Common myeloid progenitor, CD34-positive (primary cell): ENCODE measurements around the gene TTLL5.
"Not testable (repeated sequence)": the region's sequence is repeated elsewhere in the genome, so short reads cannot be mapped to it uniquely, and the experiment has no call there.

Experiments used
- CTCF ChIA-PET: fragments of 350-600 bp; sonication (Branson Sonifier 250); formaldehyde crosslinking; loops from one replicate; lab custom pipeline; 2021; ENCODE audit warnings: antibody characterized with exemption; lab: Charles Lee
- POLR2A ChIA-PET: fragments of 350-600 bp; sonication (Branson Sonifier 250); formaldehyde crosslinking; loops from one replicate; lab custom pipeline; 2021; ENCODE audit warnings: antibody characterized with exemption; lab: Charles Lee
- DNase-seq, 3 donors: peaks; one replicate each; pipeline versions ENCODE4 v3.0.0 to v3.0.0-alpha.2; 2013
- H3K27ac ChIP-seq, 2 experiments: 1 replicate in 1 of 2; 2 replicates in 1 of 2; pipeline ENCODE4 v1.7.0; 2013; ENCODE audit warnings: inconsistent platforms in 2 of 2, low read length in 2 of 2, mild to moderate bottlenecking in 2 of 2, low read depth in 1 of 2, moderate library complexity in 1 of 2; ENCODE audit not compliant: severe bottlenecking in 2 of 2, insufficient read depth in 1 of 2, poor library complexity in 1 of 2
- H3K27me3 ChIP-seq, 5 experiments: replicated peaks in 2 of 5; 1 replicate in 3 of 5; 2 replicates in 2 of 5; pipeline versions ENCODE4 v1.6.1 to v1.7.0; 2013; ENCODE audit warnings: low read length in 4 of 5, mild to moderate bottlenecking in 2 of 5, moderate library complexity in 2 of 5, inconsistent platforms in 1 of 5; ENCODE audit not compliant: insufficient read depth in 5 of 5, control insufficient read depth in 4 of 5
- H3K36me3 ChIP-seq, 4 experiments: 1 replicate in 2 of 4; 2 replicates in 2 of 4; pipeline versions ENCODE4 v1.6.1 to v1.7.0; 2013; ENCODE audit warnings: low read length in 3 of 4, control low read depth in 1 of 4, mild to moderate bottlenecking in 1 of 4; ENCODE audit not compliant: control insufficient read depth in 4 of 4, insufficient read depth in 4 of 4
- H3K4me1 ChIP-seq, 4 experiments: 1 replicate in 3 of 4; 2 replicates in 1 of 4; pipeline versions ENCODE4 v1.6.1 to v1.7.1; 2013; ENCODE audit warnings: low read length in 3 of 4, mild to moderate bottlenecking in 3 of 4, control low read depth in 1 of 4, inconsistent platforms in 1 of 4, moderate library complexity in 1 of 4; ENCODE audit not compliant: control insufficient read depth in 4 of 4, insufficient read depth in 4 of 4; ENCODE audit errors: control extremely low read depth in 1 of 4
- H3K4me3 ChIP-seq, 7 experiments: 1 replicate in 4 of 7; 2 replicates in 3 of 7; pipeline versions ENCODE4 v1.5.1 to v1.7.0; 2013; ENCODE audit warnings: mild to moderate bottlenecking in 7 of 7, low read length in 6 of 7, moderate library complexity in 6 of 7, inconsistent platforms in 2 of 7, low read depth in 2 of 7, control low read depth in 1 of 7; ENCODE audit not compliant: insufficient read depth in 4 of 7, control insufficient read depth in 1 of 7; ENCODE audit errors: extremely low read depth in 1 of 7
- H3K9me3 ChIP-seq, 5 experiments: 1 replicate in 4 of 5; 2 replicates in 1 of 5; pipeline versions ENCODE4 v1.6.1 to v1.7.1; 2013; ENCODE audit warnings: low read length in 4 of 5, mild to moderate bottlenecking in 2 of 5, inconsistent platforms in 1 of 5, low read depth in 1 of 5, moderate library complexity in 1 of 5; ENCODE audit not compliant: control insufficient read depth in 4 of 5, insufficient read depth in 2 of 5; ENCODE audit errors: control extremely low read depth in 1 of 5
- WGBS: methylation state at CpG from one replicate; pipeline ENCODE4 v1.1.5; 2013; ENCODE audit not compliant: insufficient coverage; 5-methylcytosine and 5-hydroxymethylcytosine counted together

The TTLL5 gene

DNA sequence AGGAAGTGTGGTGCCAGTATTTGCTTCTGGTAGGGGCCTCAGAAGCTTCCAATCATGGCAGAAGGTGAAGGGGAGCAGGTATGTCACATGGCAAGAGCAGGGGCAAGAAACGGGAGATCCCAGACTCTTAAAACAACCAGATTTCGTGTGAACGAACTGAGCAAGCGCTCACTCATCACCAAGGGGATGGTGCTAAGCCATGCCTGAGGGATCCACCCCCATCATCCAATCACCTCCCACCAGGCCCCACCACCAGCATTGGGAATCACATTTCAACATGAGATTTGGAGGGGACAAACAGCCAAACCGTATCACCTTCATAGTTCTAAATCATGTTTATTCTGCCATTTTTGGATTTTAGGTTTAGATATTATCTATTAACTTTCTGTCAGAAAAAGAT is 179.9 kb downstream of the TTLL5 start:
- ChIA-PET CTCF (no interaction called here), POLR2A (no interaction called here)
- 100% methylated on average over 4 of the region's 5 CpGs for WGBS
- Histone ChIP-seq H3K36me3 (peaks cover 6 to 18% (median 9%) of the 10 kb centered on the region in 4 experiments), H3K27me3 (no peaks in the 10 kb centered on the region), H3K4me1 (no peaks in the 10 kb centered on the region), H3K27ac (no peak overlapping the region), H3K9me3 (peaks cover 0 to 6% (median 0%) of the 10 kb centered on the region in 5 experiments), H3K4me3 (no peak overlapping the region)
- DNase-seq = no peak

GRCh38 chr14:75842551-75842950 is 181.5 kb downstream of the TTLL5 start:
- POLR2A ChIA-PET = no interaction called here
- H3K27me3 ChIP-seq = no peaks in the 10 kb centered on the region
- no peak overlapping the region for H3K4me3 ChIP-seq
- no peak overlapping the region for H3K27ac ChIP-seq
- peaks cover 6 to 15% (median 7%) of the 10 kb centered on the region in 4 experiments for H3K36me3 ChIP-seq
- WGBS = 10% methylated on average over 3 of the region's 3 CpGs
- no peak for DNase-seq
- no peaks in the 10 kb centered on the region for H3K4me1 ChIP-seq
- CTCF ChIA-PET = no interaction called here
- H3K9me3 ChIP-seq = peaks cover 0 to 6% (median 0%) of the 10 kb centered on the region in 5 experiments

DNA sequence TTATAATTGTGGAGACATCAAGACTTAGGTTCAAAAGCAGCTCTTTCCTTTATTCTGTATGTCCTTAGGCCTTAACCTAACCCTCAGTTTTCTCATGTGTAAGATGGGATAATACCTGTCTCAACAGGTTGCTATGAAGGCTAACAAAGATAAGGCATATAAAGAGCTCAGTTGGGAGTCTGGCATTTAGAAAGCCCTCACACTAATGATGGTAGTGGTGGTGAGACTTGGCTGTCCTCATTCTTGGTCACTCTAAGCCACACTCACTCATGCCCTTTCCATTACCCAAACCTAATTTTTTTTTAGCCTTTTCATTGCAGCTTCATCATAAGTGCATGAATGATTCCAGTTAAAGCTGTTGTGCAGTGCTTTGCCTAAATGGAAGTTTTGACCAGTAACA is 183.4 kb downstream of the TTLL5 start:
- Histone ChIP-seq H3K27ac (no peak overlapping the region), H3K4me3 (no peak overlapping the region), H3K4me1 (no peaks in the 10 kb centered on the region), H3K9me3 (no peaks in the 10 kb centered on the region), H3K27me3 (no peaks in the 10 kb centered on the region), H3K36me3 (peaks cover 0 to 4% (median 1%) of the 10 kb centered on the region in 4 experiments)
- ChIA-PET CTCF (interaction anchor here (0.5 kb wide), 1 partner anchor 90 kb away, joined by 3 read pairs; no protein-coding TSS in a partner anchor), POLR2A (no interaction called here)
- DNase-seq = no peak

- 100% methylated on average over 1 of the region's 4 CpGs for WGBS
- H3K4me1 ChIP-seq = no peaks in the 10 kb centered on the region
- H3K27ac ChIP-seq = no peak overlapping the region
- ChIA-PET CTCF (no interaction called here), POLR2A (no interaction called here)
- no peaks in the 10 kb centered on the region for H3K9me3 ChIP-seq
- no peak for DNase-seq
- H3K27me3 ChIP-seq = no peaks in the 10 kb centered on the region
- H3K4me3 ChIP-seq = no peak overlapping the region
- H3K36me3 ChIP-seq = peaks cover 0 to 2% (median 1%) of the 10 kb centered on the region in 4 experiments
Observed at GRCh38 chr14:75845136-75845804, 184.2 kb downstream of the TTLL5 start.

GRCh38 chr14:75846694-75847093 is 185.6 kb downstream of the TTLL5 start:
- 100% methylated on average over 2 of the region's 5 CpGs for WGBS
- POLR2A ChIA-PET, H3K27ac ChIP-seq, H3K36me3 ChIP-seq, H3K4me3 ChIP-seq, H3K4me1 ChIP-seq, H3K9me3 ChIP-seq, H3K27me3 ChIP-seq, DNase-seq: not testable (repeated sequence)
- CTCF ChIA-PET = interaction anchor here (0.7 kb wide), 1 partner anchor 15 kb away, joined by 3 read pairs; no protein-coding TSS in a partner anchor

GRCh38 chr14:75847584-75847983 is 186.5 kb downstream of the TTLL5 start:
- Histone ChIP-seq H3K9me3 (no peaks in the 10 kb centered on the region), H3K4me3 (no peak overlapping the region), H3K27me3 (no peaks in the 10 kb centered on the region), H3K36me3 (peaks cover 0 to 7% (median 4%) of the 10 kb centered on the region in 4 experiments), H3K27ac (no peak overlapping the region), H3K4me1 (no peaks in the 10 kb centered on the region)
- POLR2A ChIA-PET = no interaction called here
- CTCF ChIA-PET = no interaction called here
- DNase-seq = no peak
- 100% methylated on average over 1 of the region's 2 CpGs for WGBS

DNA sequence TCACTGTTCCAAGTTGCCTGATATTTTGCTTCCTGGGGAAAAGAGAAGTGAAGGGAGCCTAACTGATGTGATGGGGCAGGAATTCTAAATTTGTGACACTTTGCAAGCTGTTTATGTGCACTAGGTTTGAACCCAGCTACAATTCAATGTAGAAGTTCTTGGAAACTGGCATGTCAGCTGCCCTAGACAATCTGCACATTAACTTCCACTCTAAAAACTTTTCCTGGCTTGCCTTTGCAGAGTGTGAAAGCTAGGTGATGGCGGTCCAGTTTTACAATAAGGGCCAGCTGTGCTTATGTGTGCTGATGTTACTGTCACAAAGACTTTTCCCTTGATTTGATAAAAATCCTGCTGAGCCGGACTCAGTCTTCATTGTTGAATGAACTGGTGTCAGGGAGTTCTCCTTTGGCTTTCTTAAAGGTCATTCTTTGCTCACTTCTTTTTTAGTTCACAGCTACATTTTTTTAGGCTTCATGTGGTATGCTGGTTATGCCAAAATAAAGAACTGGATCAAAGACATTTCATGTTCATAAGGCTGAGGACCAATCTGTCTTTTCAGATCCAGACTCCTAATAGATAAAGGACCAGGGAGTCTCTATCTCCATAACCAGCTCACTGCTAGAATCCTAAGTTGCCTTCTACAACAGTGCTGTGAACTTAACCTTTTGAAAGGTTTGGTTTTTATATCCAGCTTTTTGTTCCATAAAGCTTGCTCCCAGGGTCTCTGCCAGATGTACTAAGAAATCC is 187.3 kb downstream of the TTLL5 start:
- WGBS = 100% methylated on average over 2 of the region's 2 CpGs
- no peak for DNase-seq
- ChIA-PET CTCF (interaction anchor here (1.7 kb wide), 1 partner anchor 9 kb away, joined by 5 read pairs; no protein-coding TSS in a partner anchor), POLR2A (no interaction called here)
- Histone ChIP-seq H3K27ac (no peak overlapping the region), H3K36me3 (peaks cover 0 to 7% (median 4%) of the 10 kb centered on the region in 4 experiments), H3K4me1 (no peaks in the 10 kb centered on the region), H3K27me3 (no peaks in the 10 kb centered on the region), H3K4me3 (no peak overlapping the region), H3K9me3 (no peaks in the 10 kb centered on the region)
